DMS79 treated with DMSO at 0.1 percent for 48 hours (cell line): ENCODE measurements around the gene CDX1.
"Not testable (repeated sequence)": the region's sequence is repeated elsewhere in the genome, so short reads cannot be mapped to it uniquely, and the experiment has no call there.

ENCODE experiments used
- DNase-seq: peaks from one replicate; lab custom pipeline; 2025; lab: John Stamatoyannopoulos, UW

The CDX1 gene

DNA sequence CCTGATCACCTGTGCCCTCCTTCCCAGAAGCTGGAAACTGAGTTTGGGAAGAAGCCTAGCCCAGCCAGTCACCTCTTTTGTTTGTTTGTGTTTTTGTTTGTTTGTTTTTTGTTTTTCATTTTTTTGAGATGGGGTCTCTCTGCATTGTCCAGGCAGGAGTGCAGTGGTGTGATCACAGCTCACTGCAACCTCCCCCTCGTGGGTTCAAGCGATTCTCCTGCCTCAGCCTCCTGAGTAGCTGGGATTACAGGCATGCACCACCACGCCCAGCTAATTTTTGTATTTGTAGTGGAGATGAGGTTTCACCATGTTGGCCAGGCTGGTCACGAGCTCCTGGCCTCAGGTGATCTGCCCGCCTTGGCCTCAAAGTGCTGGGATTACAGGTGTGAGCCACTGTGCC lies 67.1 kb downstream of the CDX1 start:
- DNase-seq, result not testable (repeated sequence)
